GM12878 (cell line): ENCODE measurements around the gene KHK. TPM values are rescaled to one million over a fixed set of nuclear protein-coding genes. Genes with fewer than 3 reads are reported as not detected.

ENCODE experiments used
- ATAC-seq: fragments of 200-7000 bp; cut with Tn5 transposase; 3 replicates; pipeline ENCODE4 v1.9.1; 2020; ENCODE audit warnings: mild to moderate bottlenecking, moderate library complexity
- BruUV-seq: library from RNA; stranded (reverse); fragments of 400-500 nt; replicated peaks from 2 replicates; lab custom pipeline; 2021; lab: Mats Ljungman, UMichigan
- CTCF ChIA-PET: fragments of 300-600 bp; sonication (Branson Sonifier 250); formaldehyde crosslinking; extraction: SDS; loops from one replicate; lab custom pipeline; 2021; ENCODE audit warnings: inconsistent platforms; lab: Yijun Ruan, JAX
- POLR2A ChIA-PET: fragments of 350-600 bp; formaldehyde crosslinking; extraction: SDS; loops from one replicate; lab custom pipeline; 2021; ENCODE audit warnings: inconsistent platforms; lab: Charles Lee
- RAD21 ChIA-PET: fragments of 300-600 bp; sonication (Branson Sonifier 250); formaldehyde crosslinking; loops from one replicate; lab custom pipeline; 2023; ENCODE audit warnings: antibody characterized with exemption; ENCODE audit not compliant: unreplicated experiment; lab: Charles Lee
- SMC1A ChIA-PET: fragments of 300-600 bp; sonication (Branson Sonifier 250); formaldehyde crosslinking; loops from one replicate; lab custom pipeline; 2023; ENCODE audit not compliant: unreplicated experiment, uncharacterized antibody; lab: Charles Lee
- DNase-seq: peaks from one replicate; pipeline ENCODE4 v3.0.0-alpha.2; 2011; ENCODE audit warnings: low read depth, low spot score
- FAIRE-seq: peaks from 3 replicates; lab custom pipeline; 2011; peaks lifted over from hg19 to GRCh38; lab: Jason Lieb, UNC
- H2AFZ ChIP-seq: 2 replicates; pipeline ENCODE4 v1.6.0; 2011; ENCODE audit warnings: low read depth, low read length, control low read depth; ENCODE audit not compliant: control insufficient read depth
- H3K27ac ChIP-seq: 2 replicates; pipeline ENCODE4 v1.5.1; 2011; ENCODE audit warnings: control low read depth; ENCODE audit not compliant: control insufficient read depth, insufficient read depth
- H3K27me3 ChIP-seq, 2 experiments: replicated peaks in 1 of 2; 2 replicates each; pipeline versions ENCODE4 v1.6.0 to v1.6.1; 2011; ENCODE audit warnings: low read length in 1 of 2; ENCODE audit not compliant: control insufficient read depth in 2 of 2, insufficient read depth in 2 of 2
- H3K36me3 ChIP-seq, 2 experiments: 2 replicates each; pipeline ENCODE4 v1.5.1; 2011; ENCODE audit warnings: low read length in 1 of 2; ENCODE audit not compliant: control insufficient read depth in 2 of 2, insufficient read depth in 2 of 2
- H3K4me1 ChIP-seq: 2 replicates; pipeline ENCODE4 v1.6.1; 2011; ENCODE audit warnings: mild to moderate bottlenecking, low read length, moderate library complexity, mixed read lengths; ENCODE audit not compliant: control insufficient read depth, insufficient read depth
- H3K4me2 ChIP-seq: 2 replicates; pipeline ENCODE4 v1.6.0; 2011; ENCODE audit warnings: control low read depth; ENCODE audit not compliant: control insufficient read depth, insufficient read depth
- H3K4me3 ChIP-seq: fragments of 200-600 bp; sonication (generic); 2 replicates; pipeline ENCODE4 v1.5.1; 2016
- H3K79me2 ChIP-seq: 2 replicates; pipeline ENCODE4 v1.6.0; 2011; ENCODE audit warnings: low read length; ENCODE audit not compliant: control insufficient read depth, insufficient read depth
- H3K9ac ChIP-seq: 2 replicates; pipeline ENCODE4 v1.8.0; 2011; ENCODE audit warnings: low read length, control low read depth, mixed read lengths; ENCODE audit not compliant: control insufficient read depth, insufficient read depth
- H3K9me3 ChIP-seq: replicated peaks from 3 replicates; pipeline ENCODE4 v1.5.1; 2011; ENCODE audit warnings: mild to moderate bottlenecking, low read length; ENCODE audit not compliant: control insufficient read depth, insufficient read depth
- H4K20me1 ChIP-seq: 2 replicates; pipeline ENCODE4 v1.6.0; 2011; ENCODE audit not compliant: control insufficient read depth, insufficient read depth
- ATF2 ChIP-seq: IDR thresholded peaks from 2 replicates; pipeline ENCODE4 v1.6.1; 2012; ENCODE audit warnings: low read length, inconsistent platforms
- BHLHE40 ChIP-seq, 2 experiments: fragments of 450-650 bp in 1 of 2; IDR thresholded peaks; 2 replicates each; pipeline ENCODE4 v1.6.1; 2011 to 2017; ENCODE audit warnings: low read depth in 2 of 2, borderline replicate concordance in 1 of 2, improper control_type of control experiment in 1 of 2, low read length in 1 of 2, mild to moderate bottlenecking in 1 of 2
- BMI1 ChIP-seq: fragments of 450-650 bp; IDR thresholded peaks from 2 replicates; pipeline ENCODE4 v1.6.1; 2016; ENCODE audit warnings: mild to moderate bottlenecking, moderate library complexity, borderline replicate concordance
- E4F1 ChIP-seq: fragments of 450-650 bp; IDR thresholded peaks from 2 replicates; pipeline ENCODE4 v1.6.1; 2018; ENCODE audit warnings: borderline replicate concordance, mild to moderate bottlenecking; ENCODE audit not compliant: partially characterized antibody
- ELK1 ChIP-seq: IDR thresholded peaks from 2 replicates; pipeline ENCODE4 v1.6.1; 2012; ENCODE audit warnings: low read depth, low read length, improper control_type of control experiment
- IKZF1 ChIP-seq: fragments of 450-650 bp; conservative IDR thresholded peaks from 2 replicates; pipeline ENCODE4 v1.6.1; 2017; ENCODE audit warnings: antibody characterized with exemption, mild to moderate bottlenecking
- NR2C1 ChIP-seq: fragments of 450-650 bp; IDR thresholded peaks from 2 replicates; pipeline ENCODE4 v1.6.1; 2017; ENCODE audit warnings: antibody characterized with exemption, mild to moderate bottlenecking, moderate library complexity
- ZNF687 ChIP-seq: fragments of 450-650 bp; IDR thresholded peaks from 2 replicates; pipeline ENCODE4 v1.6.1; 2017; ENCODE audit warnings: mild to moderate bottlenecking, moderate library complexity
- WGBS: methylation state at CpG from one replicate; pipeline ENCODE4 v1.1.6; 2016; ENCODE audit warnings: low lambda C conversion rate; ENCODE audit not compliant: insufficient replicate concordance, insufficient coverage; ENCODE audit errors: missing lambda C conversion rate; 5-methylcytosine and 5-hydroxymethylcytosine counted together
- in situ Hi-C: fragments of 300-500 bp; cut with MboI; formaldehyde crosslinking; loops from 9 replicates; pipeline ENCODE4 v1.14.3; 2018; ENCODE audit warnings: mixed read lengths
- intact Hi-C: fragments of 100-400 bp; cut with micrococcal nuclease; formaldehyde crosslinking; loops from one replicate; pipeline ENCODE4 v1.14.2; 2022; ENCODE audit not compliant: unreplicated experiment
- polyA plus RNA-seq, 11 experiments: library from polyadenylated mRNA; depleted of rRNA in 4 of 11; unstranded in 6 of 11; stranded (reverse) in 5 of 11; fragments of >200 nt; fragmentation: Nextera tagmentation in 4 of 11; fragmentation: Illumina TruSeq in 1 of 11; extraction: Ambion mirVana in 4 of 11; extraction: Trizol in 1 of 11; gene quantifications; 1 replicate in 1 of 11; 2 replicates in 10 of 11; pipeline versions ENCODE4 v1.2.1 to v1.2.3, GENCODE V29; 2011 to 2016; ENCODE audit warnings: inconsistent platforms in 2 of 11, missing spikeins in 2 of 11, low read depth in 1 of 11
- total RNA-seq, 4 experiments: library from RNA; depleted of rRNA in 3 of 4; stranded (reverse); fragments of >200 nt in 3 of 4; fragmentation: Illumina TruSeq in 1 of 4; extraction: Trizol in 1 of 4; gene quantifications; 2 replicates each; pipeline versions ENCODE4 v1.2.1 to v1.2.3, GENCODE V29; 2013 to 2021

The KHK gene
- total and polyA plus RNA-seq, 10 of the 15 experiments (the other 5 are each of a cell fraction or from before 2014, with no cell fraction given): 0.31 to 11.8 (median 3.9) TPM

- 0 out of 2 replicates have a peak, but pooled peaks have one; percentile 37 for TF ChIP-seq ZNF687
- peak; percentile 62 for TF ChIP-seq IKZF1
Measured at GRCh38 chr2:27095745-27096651, 9.4 kb downstream of the KHK start (continued).

- CTCF ChIA-PET: interaction anchor here (0.9 to 9.3 kb wide), 17 partner anchors 9 to 492 kb away, joined by 3 to 132 read pairs (median 4); partner anchors contain the start of genes ABHD1, KHK and TRIM54
- TF ChIP-seq BHLHE40 (IDR thresholded peaks at IDR 0.05; ENCODE audit: borderline replicate concordance in 1 of 2, low read depth in 2 of 2, low read length in 1 of 2): no peak
- no peak for TF ChIP-seq ATF2
- no peak for TF ChIP-seq E4F1
- no peak for TF ChIP-seq ELK1
- no peak for TF ChIP-seq BMI1
- no peak for TF ChIP-seq NR2C1
Measured at GRCh38 chr2:27096748-27097297, 10.3 kb downstream of the KHK start.

More at GRCh38 chr2:27096748-27097297, 10.3 kb downstream of the KHK start:
- ATAC-seq (no peak), FAIRE-seq (no peak), DNase-seq (no peak)
- in situ Hi-C loops: loop anchor here (5.0 kb wide), 1 partner anchor 185 kb away; the partner anchor contains the start of gene TRIM54
- H3K4me1 ChIP-seq: no peaks in the 10 kb centered on the region; the same call in 1 of the 2 replicates
- no peaks in the 10 kb centered on the region for H3K79me2 ChIP-seq
- POLR2A ChIA-PET: no interaction called here
- SMC1A ChIA-PET: interaction anchor here (1.1 to 4.7 kb wide), 8 partner anchors 9 to 247 kb away, joined by 3 to 19 read pairs (median 5); no protein-coding TSS in a partner anchor
- RAD21 ChIA-PET: interaction anchor here (1.2 to 4.4 kb wide), 3 partner anchors 95 to 206 kb away, joined by 6 to 23 read pairs (median 15); no protein-coding TSS in a partner anchor
- no peak overlapping the region for H3K4me2 ChIP-seq
- H3K4me3 ChIP-seq: no peak overlapping the region
- no peaks in the 10 kb centered on the region for H3K9me3 ChIP-seq
- H3K36me3 ChIP-seq: no peaks in the 10 kb centered on the region; a peak in 1 of 4 replicates
- H3K27me3 ChIP-seq: no peaks in the 10 kb centered on the region
- H4K20me1 ChIP-seq: no peaks in the 10 kb centered on the region
- no TSS peak for BruUV-seq
- H3K9ac ChIP-seq: no peak overlapping the region
- intact Hi-C loops: no loop called here
- WGBS: 62% methylated on average over 3 of the region's 3 CpGs
- H2AFZ ChIP-seq: peak overlapping the region; percentile 91
- no peak overlapping the region for H3K27ac ChIP-seq
